ENCODE results near the gene ALK.

DNA sequence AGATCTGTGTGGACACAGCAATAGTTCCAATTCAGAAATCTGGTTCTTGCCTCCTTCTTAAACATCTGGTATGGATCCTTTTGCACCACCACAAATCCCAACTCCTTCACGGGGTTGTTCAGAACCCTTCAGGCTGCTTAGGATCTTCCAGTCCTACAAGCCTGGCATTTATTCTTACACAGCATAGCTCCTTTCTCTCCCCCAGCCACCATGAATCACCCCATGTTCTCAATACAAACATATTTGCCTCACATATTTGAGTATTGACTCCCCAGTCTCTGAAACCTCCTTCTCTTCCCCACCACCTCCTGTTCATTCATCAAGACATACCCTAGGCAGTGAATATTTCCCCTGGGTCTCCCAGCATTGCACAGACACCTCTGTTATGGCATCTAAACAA is 155.2 kb downstream of the ALK start:
- TF ChIP-seq, protein P1, sequence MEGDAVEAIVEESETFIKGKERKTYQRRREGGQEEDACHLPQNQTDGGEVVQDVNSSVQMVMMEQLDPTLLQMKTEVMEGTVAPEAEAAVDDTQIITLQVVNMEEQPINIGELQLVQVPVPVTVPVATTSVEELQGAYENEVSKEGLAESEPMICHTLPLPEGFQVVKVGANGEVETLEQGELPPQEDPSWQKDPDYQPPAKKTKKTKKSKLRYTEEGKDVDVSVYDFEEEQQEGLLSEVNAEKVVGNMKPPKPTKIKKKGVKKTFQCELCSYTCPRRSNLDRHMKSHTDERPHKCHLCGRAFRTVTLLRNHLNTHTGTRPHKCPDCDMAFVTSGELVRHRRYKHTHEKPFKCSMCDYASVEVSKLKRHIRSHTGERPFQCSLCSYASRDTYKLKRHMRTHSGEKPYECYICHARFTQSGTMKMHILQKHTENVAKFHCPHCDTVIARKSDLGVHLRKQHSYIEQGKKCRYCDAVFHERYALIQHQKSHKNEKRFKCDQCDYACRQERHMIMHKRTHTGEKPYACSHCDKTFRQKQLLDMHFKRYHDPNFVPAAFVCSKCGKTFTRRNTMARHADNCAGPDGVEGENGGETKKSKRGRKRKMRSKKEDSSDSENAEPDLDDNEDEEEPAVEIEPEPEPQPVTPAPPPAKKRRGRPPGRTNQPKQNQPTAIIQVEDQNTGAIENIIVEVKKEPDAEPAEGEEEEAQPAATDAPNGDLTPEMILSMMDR (IDR thresholded peaks at IDR 0.05) = no peak
- no peak for TF ChIP-seq POLR2A (IDR thresholded peaks at IDR 0.05)

All from thyroid gland (tissue), 4 donors.